Gastrocnemius medialis (tissue), 4 donors: ENCODE results near the gene PTCD3. TPM values are rescaled to one million over a fixed set of nuclear protein-coding genes. Genes with fewer than 3 reads are reported as not detected.

Experiments used
- ATAC-seq, 2 donors: fragments of 150-250 bp; one replicate each; pipeline ENCODE4 v1.9.1; 2016
- DNase-seq, 2 donors: peaks; one replicate each; pipeline ENCODE4 v3.0.0-alpha.2; 2019
- H3K27ac ChIP-seq, 4 donors: fragments of 200-600 bp; sonication (generic); 1 replicate in 1 of 4; 2 replicates in 3 of 4; pipeline ENCODE4 v1.5.1; 2016 to 2018; ENCODE audit warnings: mild to moderate bottlenecking in 2 of 4, moderate library complexity in 1 of 4
- H3K27me3 ChIP-seq, 3 donors: fragments of 200-600 bp; sonication (generic) in 2 of 3; 1 replicate in 1 of 3; 2 replicates in 2 of 3; pipeline versions ENCODE4 v1.5.1 to v1.6.0; 2016 to 2019; ENCODE audit warnings: mild to moderate bottlenecking in 1 of 3, moderate library complexity in 1 of 3
- H3K36me3 ChIP-seq, 2 donors: fragments of 200-600 bp; sonication (generic) in 1 of 2; one replicate each; pipeline ENCODE4 v1.5.1; 2017 to 2018
- H3K4me1 ChIP-seq, 2 donors: fragments of 200-600 bp; sonication (generic) in 1 of 2; one replicate each; pipeline ENCODE4 v1.5.1; 2016 to 2017; ENCODE audit warnings: mild to moderate bottlenecking in 2 of 2
- H3K4me3 ChIP-seq, 4 donors: fragments of 200-600 bp; sonication (generic) in 3 of 4; 1 replicate in 1 of 4; 2 replicates in 3 of 4; pipeline ENCODE4 v1.5.1; 2016 to 2019; ENCODE audit warnings: mild to moderate bottlenecking in 2 of 4
- H3K9me3 ChIP-seq, 3 donors: fragments of 200-600 bp; sonication (generic) in 2 of 3; 1 replicate in 1 of 3; 2 replicates in 2 of 3; pipeline ENCODE4 v1.5.1; 2016 to 2019
- CTCF ChIP-seq, 5 experiments: fragments of 450-650 bp in 3 of 5; fragments of 200-600 bp in 2 of 5; sonication (generic) in 2 of 5; IDR thresholded peaks in 4 of 5; conservative IDR thresholded peaks in 1 of 5; 1 replicate in 4 of 5; 2 replicates in 1 of 5; pipeline ENCODE4 v1.5.1; 2016 to 2019; ENCODE audit warnings: antibody characterized with exemption in 5 of 5, mild to moderate bottlenecking in 3 of 5, moderate library complexity in 3 of 5
- POLR2A ChIP-seq, 2 donors: fragments of 450-650 bp; IDR thresholded peaks; one replicate each; pipeline ENCODE4 v1.6.1; 2017; ENCODE audit warnings: antibody characterized with exemption in 2 of 2, mild to moderate bottlenecking in 2 of 2, moderate library complexity in 2 of 2
- in situ Hi-C, 4 donors: fragments of 200-750 bp; cut with MboI; loops; one replicate each; pipeline versions ENCODE4 v1.15.0 to v1.8.0; 2017; ENCODE audit warnings: low sequenced_read_pairs in 4 of 4
- intact Hi-C: fragments of 100-400 bp; cut with DNase I; formaldehyde crosslinking; loops from one replicate; pipeline ENCODE4 v1.15.1; 2023; ENCODE audit warnings: low total_unique reads
- total RNA-seq, 4 donors: library from RNA; depleted of rRNA; stranded (reverse); fragments of >200 nt; gene quantifications; one replicate each; pipeline versions ENCODE4 v1.1.0 to v1.2.3, GENCODE V29; 2016

PTCD3 gene
- total RNA-seq, 4 donors from 2014 or later = 55.5 to 111 (median 68.2) TPM

- Histone ChIP-seq H3K4me3 (no peak overlapping the region), H3K27ac (peak overlapping the region; percentile 6 to 56 (median 44)), H3K9me3 (no peaks in the 10 kb centered on the region), H3K4me1 (peaks cover 26 to 33% of the 10 kb centered on the region in 2 donors), H3K27me3 (no peaks in the 10 kb centered on the region), H3K36me3 (peaks cover 0 to 45% of the 10 kb centered on the region in 2 donors)
- TF ChIP-seq CTCF (IDR thresholded peaks at IDR 0.05 in 4 of 5, conservative IDR thresholded peaks at IDR 0.05 in 1 of 5) = no peak
- ATAC-seq (peak; percentile 56 to 66), DNase-seq (no peak)
- intact Hi-C loops (no loop called here), in situ Hi-C loops (loop anchor here in 1 of 4 donors (25.0 kb wide), 1 partner anchor 814 kb away; the partner anchor contains the start of genes ELMOD3 and RETSAT)
Observed at GRCh38 chr2:86176597-86176996, 70.6 kb downstream of the PTCD3 start.

GRCh38 chr2:86185517-86186212 lies 79.6 kb downstream of the PTCD3 start:
- no peak overlapping the region for H3K4me3 ChIP-seq
- ATAC-seq = no peak
- no peak for DNase-seq
- in situ Hi-C loops = loop anchor here in 1 of 4 donors (25.0 kb wide), 1 partner anchor 823 kb away; the partner anchor contains the start of genes ELMOD3 and RETSAT
- H3K27me3 ChIP-seq = no peaks in the 10 kb centered on the region
- H3K36me3 ChIP-seq = peaks cover 0 to 5% of the 10 kb centered on the region in 2 donors
- no peak for TF ChIP-seq CTCF (IDR thresholded peaks at IDR 0.05 in 4 of 5, conservative IDR thresholded peaks at IDR 0.05 in 1 of 5)
- no peak for TF ChIP-seq POLR2A (IDR thresholded peaks at IDR 0.05)
- peaks cover 56 to 69% of the 10 kb centered on the region in 2 donors for H3K4me1 ChIP-seq
- intact Hi-C loops = loop anchor here (1.0 kb wide), 1 partner anchor 44 kb away; no protein-coding TSS in a partner anchor
- peak overlapping the region; percentile 72 to 80 (median 74) for H3K27ac ChIP-seq
- no peaks in the 10 kb centered on the region for H3K9me3 ChIP-seq

GRCh38 chr2:86186431-86186830 lies 80.4 kb downstream of the PTCD3 start:
- in situ Hi-C loops (loop anchor here in 1 of 4 donors (25.0 kb wide), 1 partner anchor 824 kb away; the partner anchor contains the start of genes ELMOD3 and RETSAT), intact Hi-C loops (loop anchor here (1.0 kb wide), 1 partner anchor 45 kb away; no protein-coding TSS in a partner anchor)
- H3K4me1 ChIP-seq = peaks cover 64 to 74% of the 10 kb centered on the region in 2 donors
- TF ChIP-seq POLR2A (IDR thresholded peaks at IDR 0.05) (no peak), CTCF (IDR thresholded peaks at IDR 0.05 in 4 of 5, conservative IDR thresholded peaks at IDR 0.05 in 1 of 5) (no peak)
- no peaks in the 10 kb centered on the region for H3K36me3 ChIP-seq
- H3K4me3 ChIP-seq = no peak overlapping the region
- ATAC-seq = no peak
- peak overlapping the region; percentile 72 to 80 (median 74) for H3K27ac ChIP-seq
- H3K27me3 ChIP-seq = no peaks in the 10 kb centered on the region
- no peak for DNase-seq
- H3K9me3 ChIP-seq = no peaks in the 10 kb centered on the region

- Histone ChIP-seq H3K4me1 (peaks cover 73 to 84% of the 10 kb centered on the region in 2 donors), H3K27me3 (no peaks in the 10 kb centered on the region), H3K36me3 (no peaks in the 10 kb centered on the region), H3K27ac (peak overlapping the region; percentile 52 to 100 (median 54)), H3K9me3 (no peaks in the 10 kb centered on the region), H3K4me3 (no peak overlapping the region)
- in situ Hi-C loops = loop anchor here in 1 of 4 donors (25.0 kb wide), 1 partner anchor 828 kb away; the partner anchor contains the start of genes ELMOD3 and RETSAT
- intact Hi-C loops = no loop called here
- no peak for TF ChIP-seq CTCF (IDR thresholded peaks at IDR 0.05 in 4 of 5, conservative IDR thresholded peaks at IDR 0.05 in 1 of 5)
- no peak for TF ChIP-seq POLR2A (IDR thresholded peaks at IDR 0.05)
- no peak for DNase-seq
- no peak for ATAC-seq
Observed at GRCh38 chr2:86189782-86190416, 83.9 kb downstream of the PTCD3 start.

Other genes with a start within 250 kb of the PTCD3 start
- 10 to 100 TPM; 12.6 to 26.0 (median 21.8) TPM for gene ST3GAL5, start 217.2 kb upstream of the PTCD3 start, total RNA-seq
- gene POLR1A, start 349 bp upstream of the PTCD3 start, total RNA-seq = 10 to 100 TPM; 20.1 to 31.7 (median 29.4) TPM
- gene IMMT, start 89.2 kb downstream of the PTCD3 start, total RNA-seq = 100 to 1,000 TPM in 3 of 4 donors, 10 to 100 TPM in 1; 83.5 to 153 (median 127) TPM
- 10 to 100 TPM; 22.2 to 62.3 (median 38.8) TPM for gene MRPL35, start 93.2 kb downstream of the PTCD3 start, total RNA-seq
- 10 to 100 TPM in 1 of 4 donors, 1 to 10 TPM in 3; 4.2 to 16.0 (median 6.3) TPM for gene REEP1, start 231.4 kb downstream of the PTCD3 start, total RNA-seq